ENCODE data around the gene C19orf33.

C19orf33 gene

GRCh38 chr19:38308926-38309614 is 5.0 kb downstream of the C19orf33 start:
- DNase-seq (ENCODE audit: low spot score): no peak

DNA sequence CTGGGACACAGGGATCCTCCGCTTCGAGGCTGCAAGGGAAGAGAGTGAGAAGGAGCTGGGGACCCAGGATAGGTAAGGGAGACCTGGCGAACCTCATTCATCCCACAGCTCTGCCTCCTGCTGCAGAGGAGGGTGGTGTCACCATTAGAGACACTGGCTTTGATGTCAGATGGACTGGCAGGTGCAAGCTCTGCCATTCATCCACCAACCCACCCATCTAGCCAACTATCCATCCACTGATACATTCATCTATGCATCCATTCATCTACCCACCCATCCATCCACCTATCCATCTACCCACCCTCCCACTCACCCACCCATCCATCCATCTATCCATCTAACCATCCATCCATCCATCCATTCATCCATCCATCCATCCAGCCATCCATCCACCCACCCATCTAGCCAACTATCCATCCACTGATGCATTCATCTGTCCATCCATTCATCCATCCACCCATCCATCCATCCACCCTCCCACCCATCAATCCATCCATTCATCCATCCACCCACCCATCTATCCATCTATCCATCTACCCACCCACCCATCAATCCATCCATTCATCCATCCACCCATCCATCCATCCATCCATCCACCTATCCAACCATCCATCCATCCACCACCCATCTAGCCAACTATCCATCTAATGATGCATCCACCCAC is 5.7 kb downstream of the C19orf33 start:
- DNase-seq (ENCODE audit: low spot score): no peak

- DNase-seq (ENCODE audit: low spot score): no peak
These were observed 6.2 kb downstream of the C19orf33 start for GRCh38 chr19:38310279-38310670.

GRCh38 chr19:38310986-38311385 is 6.9 kb downstream of the C19orf33 start:
- DNase-seq (ENCODE audit: low spot score): no peak

DNA sequence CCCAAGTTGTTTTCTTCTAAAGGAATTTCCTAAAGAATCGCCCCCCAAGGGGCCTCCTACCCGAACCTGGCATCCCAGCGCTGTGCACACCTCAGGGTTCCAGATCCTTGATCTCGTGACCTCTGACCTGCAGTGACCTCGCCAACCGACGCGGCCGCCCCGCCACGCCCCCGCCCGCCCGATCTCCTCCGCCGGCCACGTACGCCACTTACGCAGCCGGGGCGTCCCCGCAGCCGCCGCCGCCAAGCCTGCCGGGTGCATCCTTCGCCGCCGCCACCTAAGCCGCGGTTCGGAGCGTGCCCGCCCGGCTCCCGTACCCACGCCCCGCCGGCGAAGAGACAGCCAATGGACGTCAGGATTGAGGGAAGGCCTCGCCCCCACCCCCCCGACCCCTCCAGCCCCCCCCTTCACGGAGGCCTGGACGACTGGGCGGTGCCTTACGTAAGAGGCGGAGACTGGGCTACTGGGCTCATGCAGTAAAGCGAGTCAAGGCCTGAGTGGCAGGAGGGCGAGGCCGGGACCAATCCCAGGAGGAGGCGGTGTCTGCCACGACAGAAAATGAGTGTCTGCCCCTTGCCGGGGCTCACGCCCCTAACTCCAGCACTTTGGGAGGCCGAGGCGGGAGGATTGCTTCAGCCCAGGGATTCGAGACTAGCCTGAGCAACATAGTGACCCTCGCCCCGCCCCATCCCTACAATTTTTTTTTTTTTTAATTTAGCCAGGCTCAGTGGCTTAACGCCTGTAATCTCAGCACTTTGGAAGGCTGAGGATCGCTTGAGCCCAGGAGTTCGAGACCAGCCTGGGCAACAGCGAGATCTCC is 11.8 kb downstream of the C19orf33 start, which contains the start of gene YIF1B:
TSS of gene YIF1B (minus strand) at position 291 of the 820 bp plus-strand sequence. CDS start at position 261, 30 bp downstream.
- peak; percentile 99 for DNase-seq (ENCODE audit: low spot score)

- no peak for DNase-seq (ENCODE audit: low spot score)
These were observed 12.5 kb downstream of the C19orf33 start for GRCh38 chr19:38316477-38317067.

GRCh38 chr19:38317104-38317612 is 13.1 kb downstream of the C19orf33 start:
- no peak for DNase-seq (ENCODE audit: low spot score)

- DNase-seq (ENCODE audit: low spot score): no peak
These were observed 14.6 kb downstream of the C19orf33 start for GRCh38 chr19:38318660-38319059.

GRCh38 chr19:38319421-38320258 is 15.6 kb downstream of the C19orf33 start, which contains the start of gene KCNK6:
Gene KCNK6, plus strand, starts transcription at chr19:38319845. Its CDS starts 106 bp downstream, at chr19:38319951.
- no peak for DNase-seq (ENCODE audit: low spot score)

DNA sequence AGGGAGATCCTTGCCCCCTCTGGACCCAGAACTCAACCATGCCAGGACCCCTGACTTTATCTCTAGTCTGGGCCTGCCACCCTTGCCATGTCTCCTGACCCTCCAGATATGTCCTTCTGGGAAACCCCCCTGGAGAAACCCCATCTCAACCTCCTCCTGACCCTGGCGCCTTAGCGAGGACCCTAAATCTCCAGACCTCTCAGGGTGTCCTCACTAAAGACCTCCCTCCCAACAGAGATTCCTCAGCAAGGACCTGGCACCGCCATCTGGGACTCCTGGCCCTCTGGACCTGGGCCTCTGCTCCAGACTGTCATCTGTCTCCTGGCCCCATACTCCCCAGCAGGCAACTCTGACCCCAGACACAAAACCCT is 16.9 kb downstream of the C19orf33 start:
- DNase-seq (ENCODE audit: low spot score): no peak

GRCh38 chr19:38321646-38322196 is 17.7 kb downstream of the C19orf33 start:
- no peak for DNase-seq (ENCODE audit: low spot score)

- DNase-seq (ENCODE audit: low spot score): no peak
These were observed 19.2 kb downstream of the C19orf33 start for GRCh38 chr19:38323291-38323690.

DNA sequence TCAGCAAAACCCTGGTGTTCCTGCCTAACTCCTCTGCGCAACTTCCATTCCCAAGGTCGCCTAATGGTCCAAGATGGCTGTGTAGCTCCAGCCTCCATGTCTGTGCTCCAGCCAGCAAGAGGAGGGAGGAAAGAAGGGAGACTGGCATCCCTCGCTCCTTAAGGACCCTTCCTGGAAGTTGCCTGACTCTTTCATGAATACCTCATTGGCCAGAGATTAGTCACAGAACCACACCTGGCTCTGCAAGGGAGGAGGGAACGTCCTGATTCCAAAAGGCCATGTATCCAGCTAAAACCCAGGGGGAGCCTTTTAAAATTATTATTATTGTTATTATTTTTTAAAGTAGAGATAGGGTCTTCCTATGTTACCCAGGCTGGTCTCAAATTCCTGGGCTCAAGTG is 20.4 kb downstream of the C19orf33 start:
- DNase-seq (ENCODE audit: low spot score): no peak

DNA sequence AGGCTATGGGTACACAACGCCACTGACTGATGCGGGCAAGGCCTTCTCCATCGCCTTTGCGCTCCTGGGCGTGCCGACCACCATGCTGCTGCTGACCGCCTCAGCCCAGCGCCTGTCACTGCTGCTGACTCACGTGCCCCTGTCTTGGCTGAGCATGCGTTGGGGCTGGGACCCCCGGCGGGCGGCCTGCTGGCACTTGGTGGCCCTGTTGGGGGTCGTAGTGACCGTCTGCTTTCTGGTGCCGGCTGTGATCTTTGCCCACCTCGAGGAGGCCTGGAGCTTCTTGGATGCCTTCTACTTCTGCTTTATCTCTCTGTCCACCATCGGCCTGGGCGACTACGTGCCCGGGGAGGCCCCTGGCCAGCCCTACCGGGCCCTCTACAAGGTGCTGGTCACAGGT is 22.5 kb downstream of the C19orf33 start:
- DNase-seq (ENCODE audit: low spot score): no peak

DNA sequence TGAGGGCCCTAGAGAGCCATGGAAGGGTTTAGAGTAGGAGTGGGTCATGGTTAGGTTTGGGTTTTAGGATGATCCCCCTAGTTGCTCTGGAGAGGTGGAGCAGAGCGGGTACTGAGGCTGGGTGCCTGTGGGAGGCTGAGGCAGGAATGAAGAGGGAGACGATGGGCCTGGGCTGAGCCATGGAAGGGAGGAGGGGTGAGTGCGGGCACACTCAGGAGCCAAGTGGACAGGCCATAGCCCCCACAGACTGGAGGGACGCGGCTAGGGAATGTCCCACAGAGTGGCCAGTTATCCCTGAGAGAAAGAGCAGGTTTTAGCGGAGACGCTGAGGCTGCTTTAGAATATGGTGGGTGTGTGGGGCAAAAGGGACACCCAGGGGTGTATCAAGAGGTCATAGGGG is 25.6 kb downstream of the C19orf33 start:
- DNase-seq (ENCODE audit: low spot score): no peak

DNA sequence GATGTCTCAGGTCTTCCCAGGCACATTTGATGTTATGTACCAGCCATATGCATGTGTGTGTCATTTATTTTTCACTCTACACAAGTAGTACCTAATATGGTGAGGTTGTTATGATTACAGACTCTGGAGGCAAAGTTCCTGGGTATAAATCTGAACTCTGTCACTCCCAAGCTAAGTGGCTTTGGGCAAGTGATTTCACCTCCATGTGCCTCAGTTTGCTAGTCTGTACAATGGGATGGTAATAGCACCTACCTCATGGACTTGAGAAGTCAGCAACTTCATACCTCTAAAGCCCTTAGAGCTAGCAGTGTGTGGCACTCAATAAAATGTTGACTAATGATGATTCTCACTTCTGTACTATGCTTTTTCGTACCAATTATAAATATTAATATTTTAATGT is 27.7 kb downstream of the C19orf33 start:
- no peak for DNase-seq (ENCODE audit: low spot score)

DNA sequence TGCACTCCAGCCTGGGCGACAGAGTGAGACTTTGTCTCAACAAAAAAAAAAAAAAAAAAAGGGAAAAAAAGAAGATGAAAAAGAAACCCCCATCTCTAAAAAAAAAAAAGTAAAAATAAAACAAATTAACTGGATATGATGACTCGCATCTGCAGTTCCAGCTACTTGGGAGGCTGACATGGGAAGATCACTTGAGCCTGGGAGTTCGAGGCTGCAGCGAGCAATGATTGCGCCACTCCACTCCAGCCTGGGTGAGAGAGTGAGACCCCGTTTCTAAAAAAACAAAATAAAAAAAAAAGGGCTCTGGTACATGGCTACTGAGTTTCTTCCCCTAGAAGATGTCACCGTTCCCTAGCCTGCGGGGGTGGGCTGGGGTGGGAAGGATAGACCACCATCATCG is 29.2 kb downstream of the C19orf33 start:
- no peak for DNase-seq (ENCODE audit: low spot score)

- DNase-seq (ENCODE audit: low spot score): peak; percentile 96
These were observed 32.0 kb downstream of the C19orf33 start for GRCh38 chr19:38335949-38336637.

GRCh38 chr19:38336638-38337359 is 32.7 kb downstream of the C19orf33 start:
- DNase-seq (ENCODE audit: low spot score): peak; percentile 95

GRCh38 chr19:38337360-38337653 is 33.3 kb downstream of the C19orf33 start:
- DNase-seq (ENCODE audit: low spot score): no peak
